Bronchial epithelial cell (primary cell): ENCODE data around the gene ADAMTS15. TPM values are rescaled to one million over a fixed set of nuclear protein-coding genes. Genes with fewer than 3 reads are reported as not detected.

ENCODE experiments used
- DNase-seq: peaks from one replicate; pipeline ENCODE4 v3.0.0-alpha.2; 2010; ENCODE audit warnings: low read depth
- FAIRE-seq: peaks from 2 replicates; lab custom pipeline; 2011; peaks lifted over from hg19 to GRCh38; lab: Jason Lieb, UNC
- H3K27me3 ChIP-seq: 2 replicates; pipeline ENCODE4 v1.5.1; 2011; ENCODE audit warnings: low read length; ENCODE audit not compliant: control insufficient read depth, insufficient read depth
- H3K36me3 ChIP-seq: 2 replicates; pipeline ENCODE4 v1.5.1; 2011; ENCODE audit warnings: low read length; ENCODE audit not compliant: control insufficient read depth, insufficient read depth
- H3K4me3 ChIP-seq: 2 replicates; pipeline ENCODE4 v1.5.1; 2011; ENCODE audit warnings: mild to moderate bottlenecking, low read depth, low read length, control low read depth
- CTCF ChIP-seq: IDR thresholded peaks from 2 replicates; pipeline ENCODE4 v1.5.1; 2011; ENCODE audit warnings: mild to moderate bottlenecking, moderate library complexity, low read length, control low read depth, inconsistent platforms; ENCODE audit not compliant: insufficient read depth, severe bottlenecking
- total RNA-seq: library from RNA; depleted of rRNA; stranded (reverse); fragments of >200 nt; gene quantifications from 2 replicates; pipeline ENCODE4 v1.2.1, GENCODE V29; 2014

The ADAMTS15 gene
- total RNA-seq, 1 donor from 2014 or later: 0.26 TPM

- no peak for DNase-seq
- Histone ChIP-seq H3K27me3 (peaks cover 25% of the 10 kb centered on the region), H3K4me3 (no peak overlapping the region), H3K36me3 (no peaks in the 10 kb centered on the region)
- no peak for FAIRE-seq
- no peak for TF ChIP-seq CTCF
Observed at GRCh38 chr11:130423541-130424142, 24.8 kb upstream of the ADAMTS15 start.

DNA sequence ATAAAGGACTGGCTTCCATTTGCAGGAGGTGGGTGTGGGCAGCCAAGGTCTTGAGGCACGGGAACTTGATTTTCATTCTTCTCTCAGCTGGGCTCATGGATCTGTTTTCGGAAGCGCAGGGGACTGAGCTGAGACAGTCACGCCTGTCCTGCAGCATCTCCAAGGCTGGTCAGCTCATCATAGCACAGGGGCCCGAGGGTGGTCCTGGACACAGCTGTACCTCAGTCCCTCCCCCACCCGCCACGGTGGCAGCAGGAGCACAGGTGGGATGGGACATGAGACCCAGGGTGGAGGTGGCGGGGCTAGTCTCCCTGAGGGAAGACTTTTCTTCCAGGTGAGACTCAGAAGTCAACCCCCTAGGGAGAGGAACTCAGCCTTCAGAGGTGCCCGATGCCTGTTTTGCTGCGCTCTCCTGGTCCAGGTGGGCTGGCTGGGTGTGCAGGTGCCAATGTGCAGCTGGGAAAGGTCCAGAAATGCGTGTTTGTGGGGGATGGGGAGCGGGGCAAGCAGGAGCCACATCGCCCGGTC is 23.8 kb upstream of the ADAMTS15 start:
- no peak for TF ChIP-seq CTCF
- no peaks in the 10 kb centered on the region for H3K36me3 ChIP-seq
- peaks cover 31% of the 10 kb centered on the region for H3K27me3 ChIP-seq
- H3K4me3 ChIP-seq: no peak overlapping the region
- DNase-seq (no peak), FAIRE-seq (no peak)

- no peak for DNase-seq
- FAIRE-seq: peak; percentile 64
- Histone ChIP-seq H3K36me3 (no peaks in the 10 kb centered on the region), H3K4me3 (no peak overlapping the region), H3K27me3 (peaks cover 33% of the 10 kb centered on the region)
- TF ChIP-seq CTCF: no peak
Observed at GRCh38 chr11:130425156-130425555, 23.3 kb upstream of the ADAMTS15 start.

- no peak for TF ChIP-seq CTCF
- H3K4me3 ChIP-seq: no peak overlapping the region
- no peak for FAIRE-seq
Observed at GRCh38 chr11:130426223-130426836, 22.1 kb upstream of the ADAMTS15 start.

GRCh38 chr11:130426837-130427341 is 21.6 kb upstream of the ADAMTS15 start:
- Histone ChIP-seq H3K36me3 (no peaks in the 10 kb centered on the region), H3K27me3 (peaks cover 33% of the 10 kb centered on the region), H3K4me3 (no peak overlapping the region)
- DNase-seq: no peak
- no peak for FAIRE-seq
- no peak for TF ChIP-seq CTCF

More at GRCh38 chr11:130426223-130426836, 22.1 kb upstream of the ADAMTS15 start:
- H3K36me3 ChIP-seq: no peaks in the 10 kb centered on the region
- peaks cover 33% of the 10 kb centered on the region for H3K27me3 ChIP-seq
- no peak for DNase-seq
